GM23338 (cell line): Measurements from ENCODE around the gene SLC12A3. TPM values are rescaled to one million over a fixed set of nuclear protein-coding genes. Genes with fewer than 3 reads are reported as not detected.

ENCODE experiments used
- ATAC-seq: fragments of 200-7000 bp; cut with Tn5 transposase; 3 replicates; pipeline ENCODE4 v1.9.1; 2020
- DNase-seq: peaks from one replicate; pipeline ENCODE4 v3.0.0-alpha.2; 2015; ENCODE audit warnings: low spot score
- H2AFZ ChIP-seq: fragments of 200-600 bp; sonication (generic); 2 replicates; pipeline ENCODE4 v1.8.0; 2016; ENCODE audit warnings: antibody characterized with exemption, mild to moderate bottlenecking, moderate library complexity
- H3F3A ChIP-seq: fragments of 200-600 bp; sonication (generic); replicated peaks from 2 replicates; pipeline ENCODE4 v1.8.0; 2017; ENCODE audit warnings: antibody characterized with exemption, mixed run types, low read depth
- H3K27ac ChIP-seq: fragments of 200-600 bp; sonication (generic); 2 replicates; pipeline ENCODE4 v1.6.1; 2016; ENCODE audit warnings: low read depth
- H3K27me3 ChIP-seq: fragments of 200-600 bp; sonication (generic); 2 replicates; pipeline ENCODE4 v1.8.0; 2016; ENCODE audit warnings: mild to moderate bottlenecking, mixed run types, moderate library complexity; ENCODE audit not compliant: insufficient read depth
- H3K36me3 ChIP-seq: fragments of 200-600 bp; sonication (generic); 2 replicates; pipeline ENCODE4 v1.8.0; 2016; ENCODE audit warnings: mild to moderate bottlenecking; ENCODE audit not compliant: insufficient read depth
- H3K4me1 ChIP-seq: fragments of 200-600 bp; sonication (generic); 2 replicates; pipeline ENCODE4 v1.8.0; 2016; ENCODE audit warnings: mild to moderate bottlenecking, moderate library complexity; ENCODE audit not compliant: insufficient read depth
- H3K4me2 ChIP-seq: fragments of 200-600 bp; sonication (generic); 2 replicates; pipeline ENCODE4 v1.7.1; 2017; ENCODE audit warnings: mixed run types
- H3K4me3 ChIP-seq: fragments of 200-600 bp; sonication (generic); 2 replicates; pipeline ENCODE4 v1.6.1; 2016; ENCODE audit warnings: mixed run types
- H3K79me2 ChIP-seq: fragments of 200-600 bp; sonication (generic); replicated peaks from 2 replicates; pipeline ENCODE4 v1.8.0; 2017; ENCODE audit warnings: mild to moderate bottlenecking; ENCODE audit not compliant: insufficient read depth
- H3K9me2 ChIP-seq: fragments of 200-600 bp; sonication (generic); 2 replicates; pipeline ENCODE4 v1.8.0; 2017; ENCODE audit not compliant: insufficient read depth
- H4K20me1 ChIP-seq: fragments of 200-600 bp; sonication (generic); replicated peaks from 2 replicates; pipeline ENCODE4 v1.8.0; 2017; ENCODE audit warnings: mild to moderate bottlenecking; ENCODE audit not compliant: insufficient read depth
- H3K27ac Mint-ChIP-seq: 2 replicates; pipeline ENCODE4 v1.8.0; 2020; ENCODE audit warnings: inconsistent platforms, mild to moderate bottlenecking, moderate library complexity, mixed read lengths
- H3K27me3 Mint-ChIP-seq: 3 replicates; pipeline ENCODE4 v1.8.0; 2022; ENCODE audit warnings: low read depth, mild to moderate bottlenecking, moderate library complexity, mixed read lengths, inconsistent platforms; ENCODE audit not compliant: insufficient read depth, poor library complexity
- H3K36me3 Mint-ChIP-seq: 3 replicates; pipeline ENCODE4 v1.8.0; 2021; ENCODE audit warnings: low read depth, mild to moderate bottlenecking, inconsistent platforms, moderate library complexity, mixed read lengths
- H3K4me1 Mint-ChIP-seq: 3 replicates; pipeline ENCODE4 v1.8.0; 2020; ENCODE audit warnings: mild to moderate bottlenecking, inconsistent platforms, mixed read lengths
- H3K4me3 Mint-ChIP-seq: 3 replicates; pipeline ENCODE4 v1.8.0; 2021; ENCODE audit warnings: moderate library complexity, mild to moderate bottlenecking, inconsistent platforms, mixed read lengths
- H3K9me3 Mint-ChIP-seq: 3 replicates; pipeline ENCODE4 v1.8.0; 2020; ENCODE audit warnings: moderate library complexity, mild to moderate bottlenecking, inconsistent platforms, mixed read lengths
- CTCF ChIP-seq, 2 experiments: fragments of 200-600 bp in 1 of 2; sonication (generic) in 1 of 2; conservative IDR thresholded peaks; 2 replicates each; pipeline versions ENCODE4 v1.5.1 to v1.6.1; 2016 to 2017; ENCODE audit warnings: antibody characterized with exemption in 2 of 2, low read depth in 2 of 2, mild to moderate bottlenecking in 2 of 2, moderate library complexity in 1 of 2
- EZH2 ChIP-seq: fragments of 200-600 bp; sonication (generic); IDR thresholded peaks from one replicate; pipeline ENCODE4 v1.8.0; 2017; ENCODE audit warnings: antibody characterized with exemption, mild to moderate bottlenecking, low read depth; ENCODE audit not compliant: unreplicated experiment
- NANOG ChIP-seq: IDR thresholded peaks from 2 replicates; pipeline ENCODE4 v1.6.1; 2016; ENCODE audit warnings: antibody characterized with exemption, borderline replicate concordance
- POLR2AphosphoS5 ChIP-seq: IDR thresholded peaks from 2 replicates; pipeline ENCODE4 v1.6.1; 2016; ENCODE audit warnings: antibody characterized with exemption, low read depth
- REST ChIP-seq: IDR thresholded peaks from one replicate; pipeline ENCODE4 v1.6.1; 2018; ENCODE audit warnings: antibody characterized with exemption; ENCODE audit not compliant: unreplicated experiment
- STAT1 ChIP-seq: IDR thresholded peaks from one replicate; pipeline ENCODE4 v1.6.1; 2016; ENCODE audit warnings: antibody characterized with exemption; ENCODE audit not compliant: unreplicated experiment
- ZNF114 ChIP-seq: fragments of 250-450 bp; sonication (Bioruptor Pico); IDR thresholded peaks from 2 replicates; pipeline ENCODE4 v1.5.0; 2020; ENCODE audit warnings: mild to moderate bottlenecking, moderate library complexity
- ZNF331 ChIP-seq: fragments of 250-450 bp; sonication (Bioruptor Pico); IDR thresholded peaks from 2 replicates; pipeline ENCODE4 v1.5.0; 2020; ENCODE audit warnings: low read depth, mild to moderate bottlenecking, moderate library complexity
- ZNF462 ChIP-seq: fragments of 250-450 bp; sonication (Bioruptor Pico); IDR thresholded peaks from 2 replicates; pipeline ENCODE4 v1.5.0; 2020; ENCODE audit warnings: mild to moderate bottlenecking, moderate library complexity
- polyA plus RNA-seq: library from polyadenylated mRNA; unstranded; fragments of >200 nt; fragmentation: Nextera tagmentation; extraction: Ambion mirVana; gene quantifications from 2 replicates; pipeline ENCODE4 v1.2.1, GENCODE V29; 2016
- total RNA-seq: library from RNA; depleted of rRNA; stranded (reverse); fragments of >200 nt; shearing (Covaris generic); gene quantifications from 2 replicates; pipeline ENCODE4 v1.2.3, GENCODE V29; 2014
- TF ChIP-seq, protein P1 (sequence below): IDR thresholded peaks from 2 replicates; pipeline ENCODE4 v1.6.1; 2016; ENCODE audit warnings: antibody characterized with exemption

Gene SLC12A3
- total and polyA plus RNA-seq, 2 experiments from 2014 or later: not detected

- Histone ChIP-seq H3F3A (no peaks in the 10 kb centered on the region), H3K4me3 (peak overlapping the region; percentile 31; the same call in 1 of the 2 replicates), H4K20me1 (no peaks in the 10 kb centered on the region; the same call in 1 of the 2 replicates), H3K4me2 (peak overlapping the region; percentile 59), H3K27ac (peak overlapping the region; percentile 52), H3K27me3 (no peaks in the 10 kb centered on the region), H3K79me2 (0 out of 2 replicates have a peak, but pooled peaks cover 1% of the 10 kb centered on the region), H3K4me1 (peaks cover 14% of the 10 kb centered on the region), H2AFZ (no peak overlapping the region), H3K36me3 (peaks cover 15% of the 10 kb centered on the region; the same call in 1 of the 2 replicates), H3K9me2 (no peaks in the 10 kb centered on the region)
- Mint-ChIP-seq H3K27me3 (peaks cover 2% of the 10 kb centered on the region), H3K9me3 (no peaks in the 10 kb centered on the region), H3K36me3 (peaks cover 29% of the 10 kb centered on the region), H3K27ac (peak overlapping the region; percentile 68), H3K4me1 (peaks cover 16% of the 10 kb centered on the region), H3K4me3 (no peak overlapping the region; the same call in 2 of the 3 replicates)
- DNase-seq (peak; percentile 32), ATAC-seq (peak; percentile 80)
- no peak for TF ChIP-seq ZNF331 (CRISPR knock-in tag)
- TF ChIP-seq REST: no peak
- TF ChIP-seq POLR2AphosphoS5: no peak
- TF ChIP-seq ZNF462 (CRISPR knock-in tag): no peak
- TF ChIP-seq STAT1: no peak
- TF ChIP-seq ZNF114 (CRISPR knock-in tag): no peak
- no peak for TF ChIP-seq EZH2
- TF ChIP-seq, protein P1, sequence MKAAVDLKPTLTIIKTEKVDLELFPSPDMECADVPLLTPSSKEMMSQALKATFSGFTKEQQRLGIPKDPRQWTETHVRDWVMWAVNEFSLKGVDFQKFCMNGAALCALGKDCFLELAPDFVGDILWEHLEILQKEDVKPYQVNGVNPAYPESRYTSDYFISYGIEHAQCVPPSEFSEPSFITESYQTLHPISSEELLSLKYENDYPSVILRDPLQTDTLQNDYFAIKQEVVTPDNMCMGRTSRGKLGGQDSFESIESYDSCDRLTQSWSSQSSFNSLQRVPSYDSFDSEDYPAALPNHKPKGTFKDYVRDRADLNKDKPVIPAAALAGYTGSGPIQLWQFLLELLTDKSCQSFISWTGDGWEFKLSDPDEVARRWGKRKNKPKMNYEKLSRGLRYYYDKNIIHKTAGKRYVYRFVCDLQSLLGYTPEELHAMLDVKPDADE: no peak
- TF ChIP-seq CTCF (conservative IDR thresholded peaks at IDR 0.05; ENCODE audit: low read depth in 2 of 2): no peak
- TF ChIP-seq NANOG: no peak
These were observed 41.8 kb upstream of the SLC12A3 start for GRCh38 chr16:56823081-56823733.
